ELF-1 (cell line): ENCODE measurements around the gene GNAT2.

Experiments
- DNase-seq: peaks from one replicate; pipeline ENCODE4 v3.0.0-alpha.2; 2016; ENCODE audit warnings: low read depth, low spot score

Gene GNAT2

DNA sequence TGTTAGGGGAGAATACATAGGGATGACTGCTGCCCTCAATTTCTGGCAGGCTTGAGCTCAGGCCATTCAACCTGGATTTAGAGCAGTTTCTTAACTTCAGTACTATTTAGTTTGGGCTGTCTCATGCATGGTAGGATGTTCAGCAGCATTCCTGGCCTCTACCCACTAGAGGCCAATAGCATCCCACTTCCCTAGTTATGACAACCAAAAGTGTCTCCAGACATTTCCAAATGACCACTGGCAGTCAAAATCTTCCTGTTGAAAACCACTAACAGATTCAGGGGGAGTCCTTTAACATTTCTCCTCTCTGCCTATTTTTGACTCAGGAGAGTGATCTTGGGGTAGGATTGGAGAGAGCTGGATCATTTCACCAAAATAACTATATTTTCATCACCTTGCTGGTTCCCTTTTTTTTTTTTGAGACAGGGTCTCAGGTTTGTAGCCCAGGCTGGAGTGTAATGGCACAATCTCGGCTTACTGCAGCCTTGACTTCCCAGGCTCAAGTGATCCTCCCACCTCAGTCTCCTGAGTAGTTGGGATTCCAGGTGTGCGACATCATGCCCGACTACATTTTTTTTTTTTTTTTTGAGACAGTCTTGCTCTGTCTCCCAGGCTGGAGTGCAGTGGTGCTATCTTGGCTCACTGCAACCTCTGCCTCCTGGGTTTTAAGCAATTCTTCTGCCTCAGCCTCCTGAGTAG is 8.7 kb downstream of the GNAT2 start:
- DNase-seq = peak; percentile 55

DNA sequence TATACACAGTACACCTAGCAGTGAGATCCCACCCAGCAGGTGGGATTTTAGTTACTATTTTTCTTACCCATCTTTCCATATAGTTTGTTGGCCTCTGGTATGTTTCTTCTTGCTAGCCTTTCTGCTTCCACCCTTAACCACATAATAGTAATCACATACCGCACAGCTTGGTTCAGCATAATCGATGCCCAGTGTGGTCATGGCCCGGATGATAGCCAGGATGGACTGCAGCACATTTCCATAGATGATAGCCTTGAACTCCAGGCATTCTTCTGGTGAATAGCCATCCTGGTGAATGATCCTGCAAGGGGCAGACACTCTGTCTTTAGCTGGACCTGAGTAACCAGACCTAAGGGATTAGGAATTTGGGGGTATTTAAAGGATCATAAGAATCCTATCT is 9.5 kb downstream of the GNAT2 start:
- no peak for DNase-seq

DNA sequence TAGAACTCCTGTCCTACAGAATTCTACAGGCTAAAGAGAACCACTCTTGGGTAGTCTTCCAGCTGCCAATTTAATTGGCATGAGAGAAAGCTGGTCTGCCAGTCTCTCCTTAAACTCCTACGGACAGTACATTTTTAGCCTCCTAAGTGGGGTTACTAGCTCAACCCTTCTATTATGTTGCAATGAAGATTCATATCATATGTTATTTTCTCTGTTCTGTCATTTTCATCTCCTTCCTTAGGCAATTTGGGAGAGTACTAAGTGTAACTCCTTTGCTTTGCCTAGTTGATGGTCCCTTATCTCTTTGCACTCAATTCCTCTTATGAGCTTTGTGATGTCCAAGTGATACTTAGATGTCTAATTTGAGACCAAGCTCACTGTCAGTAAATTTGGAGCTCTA is 14.0 kb downstream of the GNAT2 start:
- no peak for DNase-seq

DNA sequence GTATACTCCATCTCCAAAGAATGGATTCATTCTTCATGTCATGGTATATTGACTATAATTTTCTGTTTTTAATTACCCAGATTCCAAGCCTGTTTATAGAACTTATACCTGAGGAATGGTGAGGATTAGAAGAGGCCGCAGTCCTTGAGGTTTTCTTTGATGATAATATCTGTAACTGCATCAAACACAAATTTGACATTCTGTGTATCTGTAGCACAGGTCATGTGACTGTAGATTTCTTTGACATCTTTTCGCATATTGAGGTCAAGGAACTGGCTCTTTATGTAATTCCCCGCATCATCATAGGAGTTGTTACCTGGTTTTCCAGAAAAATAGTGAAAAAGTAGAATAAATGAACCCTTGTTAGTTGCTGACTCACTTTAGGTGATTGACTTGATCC is 16.2 kb downstream of the GNAT2 start:
- no peak for DNase-seq

DNA sequence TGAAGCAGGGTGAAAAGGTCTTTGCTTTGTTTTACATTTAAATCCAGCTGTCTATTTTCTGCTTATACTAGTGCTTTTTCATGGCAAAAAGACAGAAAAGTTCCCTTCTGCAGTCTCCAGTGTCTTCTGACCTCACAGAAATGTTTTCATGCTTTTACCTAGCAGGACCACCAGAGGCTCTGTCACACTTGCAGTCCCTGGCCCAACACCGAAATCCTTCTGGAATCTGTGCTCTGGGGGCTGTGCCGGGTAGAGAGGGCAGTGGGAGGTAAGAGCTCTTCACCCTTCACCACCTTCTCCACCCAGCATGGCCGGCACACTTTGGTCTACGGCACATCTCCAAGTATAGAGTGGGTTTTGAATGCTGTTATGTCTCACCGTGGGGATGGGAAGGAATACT is 20.8 kb downstream of the GNAT2 start:
- DNase-seq = peak; percentile 56

- DNase-seq = no peak
Measured at GRCh38 chr1:109598156-109598555, 21.3 kb downstream of the GNAT2 start.

DNA sequence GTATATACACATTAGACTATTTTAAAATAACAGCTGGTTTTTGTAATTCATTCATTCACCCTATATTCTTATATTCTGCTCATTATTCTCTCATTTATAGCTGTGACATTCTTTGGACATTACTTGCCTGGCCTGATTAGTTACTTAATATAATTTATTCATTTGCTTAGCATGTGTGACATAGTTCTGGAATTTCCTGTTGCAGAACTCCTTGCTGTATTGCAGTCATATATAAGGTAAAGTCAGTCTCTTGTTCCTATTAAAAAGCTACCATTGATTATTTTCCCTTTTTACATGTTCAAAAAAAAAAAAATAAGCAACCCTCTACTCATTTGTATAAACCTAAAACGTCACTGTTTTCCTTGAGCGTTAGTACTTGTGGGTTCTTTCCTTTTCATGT is 23.9 kb downstream of the GNAT2 start:
- no peak for DNase-seq

DNA sequence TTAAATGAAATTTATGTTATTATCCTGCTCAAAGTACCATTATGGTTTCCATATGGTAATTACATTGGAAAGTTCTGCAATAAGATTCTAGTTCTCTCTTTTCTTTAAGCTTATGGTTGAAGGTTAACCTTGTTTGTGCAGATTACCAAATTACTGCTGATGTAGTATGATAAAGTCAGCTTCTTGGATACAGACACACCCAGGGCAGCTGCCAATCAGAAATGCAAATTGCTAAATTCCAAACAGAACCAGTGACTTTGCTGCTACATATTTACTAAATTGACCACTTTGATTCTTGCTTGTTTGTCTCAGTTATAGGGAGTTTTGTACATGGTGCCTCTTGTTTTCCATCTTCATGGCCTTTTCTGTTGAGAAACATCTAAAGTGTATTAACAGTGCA is 26.5 kb downstream of the GNAT2 start:
- no peak for DNase-seq

GRCh38 chr1:109589679-109590078 is 29.7 kb downstream of the GNAT2 start:
- DNase-seq = no peak

DNA sequence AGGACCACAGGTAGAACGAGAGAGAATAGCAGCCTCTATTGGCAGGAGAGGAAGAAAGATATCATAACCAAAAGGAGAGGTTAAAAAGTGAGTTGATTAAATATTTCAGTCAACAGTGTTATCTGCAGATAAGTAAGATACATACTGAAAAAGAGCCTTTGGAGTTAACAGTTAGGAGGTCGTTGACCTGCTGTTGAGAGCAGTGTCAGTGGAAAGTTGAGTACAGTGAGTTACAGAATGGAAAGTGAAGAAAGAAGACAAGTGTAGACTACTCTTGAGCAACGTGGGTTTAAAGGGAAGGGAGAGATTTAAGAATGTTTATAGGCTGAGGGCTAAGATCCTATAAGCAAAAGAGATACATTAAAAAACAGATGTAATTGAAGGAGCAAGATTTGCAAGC is 30.2 kb downstream of the GNAT2 start:
- DNase-seq = no peak

GRCh38 chr1:109586055-109586454 is 33.4 kb downstream of the GNAT2 start:
- DNase-seq = no peak

GRCh38 chr1:109584766-109585165 is 34.6 kb downstream of the GNAT2 start:
- DNase-seq = no peak

DNA sequence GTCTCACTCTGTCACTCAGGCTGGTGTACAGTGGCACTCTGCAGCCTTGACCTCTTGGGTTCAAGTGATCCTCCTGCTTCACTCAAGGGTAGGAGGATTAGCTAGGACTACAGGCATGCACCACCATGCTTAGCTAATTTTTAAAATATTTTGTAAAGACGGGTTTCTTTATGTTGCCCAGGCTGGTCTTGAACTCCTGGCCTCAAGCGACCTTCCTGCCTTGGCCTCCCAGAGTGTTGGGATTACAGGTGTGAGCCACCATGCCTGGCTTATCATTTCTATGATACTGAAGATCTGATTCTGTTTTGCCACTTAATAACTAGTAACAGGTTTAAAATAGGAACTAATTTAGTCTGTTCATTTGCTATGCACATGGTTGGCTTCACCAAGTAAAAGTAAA is 37.4 kb downstream of the GNAT2 start:
- no peak for DNase-seq

GRCh38 chr1:109579491-109579890 is 39.9 kb downstream of the GNAT2 start:
- no peak for DNase-seq

GRCh38 chr1:109578947-109579443 is 40.4 kb downstream of the GNAT2 start:
- DNase-seq = no peak

- no peak for DNase-seq
Measured at GRCh38 chr1:109573785-109574184, 45.6 kb downstream of the GNAT2 start.

DNA sequence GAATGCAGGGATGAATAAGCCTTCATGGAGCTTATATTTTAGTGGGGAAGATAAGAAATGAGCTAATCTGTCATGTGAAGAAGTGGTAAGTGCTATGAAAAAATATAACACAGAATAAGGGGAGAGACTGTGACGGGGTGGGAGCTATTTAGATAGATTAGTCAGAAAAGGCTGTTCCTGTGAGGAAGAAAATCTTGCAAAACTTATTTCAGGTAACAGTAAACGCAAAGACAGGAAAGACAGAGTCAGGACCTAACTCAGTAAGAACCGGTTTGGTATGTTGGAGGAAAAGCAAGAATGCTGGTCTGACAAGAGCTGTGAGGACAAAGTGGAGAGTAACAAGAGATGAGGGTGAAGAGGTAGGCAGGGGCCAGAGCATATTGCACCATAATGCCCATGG is 49.0 kb downstream of the GNAT2 start:
- DNase-seq = peak; percentile 27

- no peak for DNase-seq
Measured at GRCh38 chr1:109569323-109569722, 50.1 kb downstream of the GNAT2 start.

DNA sequence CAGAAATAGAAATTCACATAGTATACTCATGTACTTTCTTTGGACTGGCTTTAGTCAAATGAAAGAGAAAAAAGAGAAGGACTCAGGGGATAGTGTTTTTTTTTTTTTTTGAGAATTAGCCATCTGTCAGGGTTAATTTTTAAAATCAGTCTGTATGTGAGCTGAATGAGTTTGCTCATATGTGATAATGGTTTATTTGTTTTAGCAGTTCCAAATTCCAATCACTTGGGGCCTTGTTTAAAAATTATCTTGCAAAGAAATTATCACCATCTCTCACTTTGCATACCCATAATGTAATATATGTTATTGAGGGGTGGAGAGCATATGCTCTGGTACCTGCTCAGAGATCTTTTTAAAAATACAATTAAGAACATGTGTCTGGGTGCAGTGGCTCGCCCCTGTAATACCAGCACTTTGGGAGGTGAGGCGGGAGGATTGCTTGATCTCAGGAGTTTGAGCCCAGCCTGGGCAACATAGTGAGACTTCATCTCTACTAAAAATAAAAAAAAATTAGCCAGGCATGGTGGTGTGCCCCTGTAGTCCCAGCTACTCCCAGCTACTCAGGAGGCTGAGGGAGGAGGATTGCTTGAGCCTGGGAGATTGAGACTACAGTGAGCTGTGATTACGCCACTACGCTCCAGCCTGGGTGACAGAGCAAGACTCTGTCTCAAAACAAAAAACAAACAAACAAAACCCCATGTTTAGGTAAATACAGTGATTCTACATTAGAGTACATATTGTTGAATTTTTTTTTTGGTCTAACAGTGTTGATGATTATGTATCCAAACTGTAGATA is 51.3 kb downstream of the GNAT2 start:
- DNase-seq = no peak

DNA sequence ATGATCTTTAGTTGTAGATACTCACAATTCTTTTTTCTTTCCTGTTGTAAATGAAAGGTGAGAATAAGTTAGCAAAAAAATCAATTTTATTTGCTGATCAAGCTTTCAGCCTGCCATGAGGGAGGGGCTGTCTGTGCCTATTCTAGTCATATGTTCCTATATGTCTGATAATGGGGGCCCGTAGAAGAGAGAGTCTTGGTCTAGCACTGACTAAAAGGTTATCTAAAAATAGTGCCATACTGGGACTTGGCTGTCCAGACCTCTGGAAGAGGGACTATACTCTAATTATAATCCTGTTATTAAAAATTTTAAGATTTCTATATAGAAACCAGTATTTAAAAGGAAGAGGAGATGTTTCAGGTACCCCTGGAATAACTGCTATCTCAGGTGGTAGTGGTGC is 52.4 kb downstream of the GNAT2 start:
- DNase-seq = no peak

DNA sequence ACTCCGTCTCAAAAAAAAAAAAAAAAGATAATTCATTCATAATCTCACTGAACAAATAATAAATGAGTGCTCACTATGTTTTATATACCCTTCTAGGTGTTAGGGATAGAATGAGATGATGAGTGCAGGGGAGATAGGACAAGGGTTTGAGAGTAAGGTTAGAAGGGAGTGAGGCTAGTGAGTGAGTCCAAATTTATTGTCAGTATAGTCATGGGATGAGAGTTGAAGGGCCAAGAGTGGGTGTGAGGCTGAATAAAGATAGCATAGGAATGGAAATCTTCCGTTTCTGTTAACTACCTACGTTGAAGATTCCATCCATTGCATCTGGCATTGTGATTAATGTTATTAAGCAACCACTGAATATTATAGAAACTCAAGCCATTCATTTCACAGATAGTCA is 54.2 kb downstream of the GNAT2 start:
- no peak for DNase-seq

GRCh38 chr1:109564194-109564878 is 55.1 kb downstream of the GNAT2 start:
- DNase-seq = peak; percentile 23

GRCh38 chr1:109559995-109560394 is 59.4 kb downstream of the GNAT2 start:
- DNase-seq = no peak
